CD4-positive, alpha-beta T cell treated with Interferon gamma for 1 hour (primary cell): ENCODE results near the gene C6.

Source experiments
- DNase-seq: peaks from one replicate; pipeline ENCODE4 v3.0.0-alpha.2; 2020

Gene C6

GRCh38 chr5:41118177-41118576 is 95.2 kb downstream of the C6 start:
- DNase-seq = no peak

- no peak for DNase-seq
Observed at GRCh38 chr5:41115281-41115680, 98.1 kb downstream of the C6 start.

- no peak for DNase-seq
Observed at GRCh38 chr5:41112486-41113455, 100.6 kb downstream of the C6 start.

- DNase-seq = no peak
Observed at GRCh38 chr5:41109186-41109585, 104.1 kb downstream of the C6 start.

- DNase-seq = no peak
Observed at GRCh38 chr5:41102341-41102740, 111.0 kb downstream of the C6 start.

GRCh38 chr5:41097642-41098041 is 115.7 kb downstream of the C6 start:
- DNase-seq = no peak

- DNase-seq = no peak
Observed at GRCh38 chr5:41095324-41096101, 117.8 kb downstream of the C6 start.

GRCh38 chr5:41094871-41095270 is 118.5 kb downstream of the C6 start:
- DNase-seq = no peak

- DNase-seq = no peak
Observed at GRCh38 chr5:41093803-41094202, 119.5 kb downstream of the C6 start.
